LNCaP clone FGC (cell line): ENCODE results near the gene FER.
"Not testable (repeated sequence)": the region's sequence is repeated elsewhere in the genome, so short reads cannot be mapped to it uniquely, and the experiment has no call there.

ENCODE experiments used
- DNase-seq: peaks from one replicate; pipeline ENCODE4 v3.0.0-alpha.2; 2011; ENCODE audit warnings: low read depth
- H3K4me3 ChIP-seq: 2 replicates; pipeline ENCODE4 v1.5.1; 2011; ENCODE audit warnings: mild to moderate bottlenecking, low read depth, low read length, control low read depth
- TF ChIP-seq, protein P1 (sequence below): IDR thresholded peaks from 2 replicates; pipeline ENCODE4 v1.5.1; 2012; ENCODE audit warnings: mild to moderate bottlenecking; ENCODE audit not compliant: control insufficient read depth, insufficient read depth; ENCODE audit errors: extremely low read depth

FER gene

DNA sequence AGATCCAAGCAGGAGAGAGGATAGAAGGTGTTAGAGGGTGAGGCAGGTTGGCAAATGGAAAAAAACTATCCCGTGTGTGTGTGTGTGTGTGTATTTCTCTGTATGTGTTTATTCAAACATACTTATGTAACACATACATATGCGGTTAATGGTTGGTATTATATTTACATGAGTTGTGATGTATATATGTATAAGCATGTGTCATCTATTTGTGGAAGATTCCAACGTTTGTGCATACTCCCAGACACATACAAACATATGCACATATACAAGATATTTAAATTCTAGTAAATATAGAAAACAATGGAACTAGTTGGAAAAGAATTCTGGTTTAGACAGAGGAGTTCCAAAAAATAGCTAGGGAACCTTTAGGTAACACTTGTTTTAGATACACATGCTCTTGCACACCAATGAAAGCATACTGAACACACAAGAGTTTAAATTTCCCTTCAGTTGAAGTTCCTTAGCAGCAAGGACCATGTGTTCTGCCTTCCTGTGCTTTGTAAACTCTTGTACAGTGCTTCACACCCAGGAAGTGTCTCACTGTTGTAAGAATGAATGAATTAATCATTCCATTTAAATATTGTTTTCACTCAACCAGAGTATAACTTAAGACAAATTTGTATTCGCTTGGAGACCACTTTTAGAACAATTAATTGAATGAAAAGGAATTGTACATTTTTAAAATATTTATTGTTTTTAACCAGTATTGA, 257.8 kb downstream of the FER start:
- TF ChIP-seq, protein P1, sequence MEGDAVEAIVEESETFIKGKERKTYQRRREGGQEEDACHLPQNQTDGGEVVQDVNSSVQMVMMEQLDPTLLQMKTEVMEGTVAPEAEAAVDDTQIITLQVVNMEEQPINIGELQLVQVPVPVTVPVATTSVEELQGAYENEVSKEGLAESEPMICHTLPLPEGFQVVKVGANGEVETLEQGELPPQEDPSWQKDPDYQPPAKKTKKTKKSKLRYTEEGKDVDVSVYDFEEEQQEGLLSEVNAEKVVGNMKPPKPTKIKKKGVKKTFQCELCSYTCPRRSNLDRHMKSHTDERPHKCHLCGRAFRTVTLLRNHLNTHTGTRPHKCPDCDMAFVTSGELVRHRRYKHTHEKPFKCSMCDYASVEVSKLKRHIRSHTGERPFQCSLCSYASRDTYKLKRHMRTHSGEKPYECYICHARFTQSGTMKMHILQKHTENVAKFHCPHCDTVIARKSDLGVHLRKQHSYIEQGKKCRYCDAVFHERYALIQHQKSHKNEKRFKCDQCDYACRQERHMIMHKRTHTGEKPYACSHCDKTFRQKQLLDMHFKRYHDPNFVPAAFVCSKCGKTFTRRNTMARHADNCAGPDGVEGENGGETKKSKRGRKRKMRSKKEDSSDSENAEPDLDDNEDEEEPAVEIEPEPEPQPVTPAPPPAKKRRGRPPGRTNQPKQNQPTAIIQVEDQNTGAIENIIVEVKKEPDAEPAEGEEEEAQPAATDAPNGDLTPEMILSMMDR, result no peak
- no peak overlapping the region for H3K4me3 ChIP-seq
- no peak for DNase-seq

DNA sequence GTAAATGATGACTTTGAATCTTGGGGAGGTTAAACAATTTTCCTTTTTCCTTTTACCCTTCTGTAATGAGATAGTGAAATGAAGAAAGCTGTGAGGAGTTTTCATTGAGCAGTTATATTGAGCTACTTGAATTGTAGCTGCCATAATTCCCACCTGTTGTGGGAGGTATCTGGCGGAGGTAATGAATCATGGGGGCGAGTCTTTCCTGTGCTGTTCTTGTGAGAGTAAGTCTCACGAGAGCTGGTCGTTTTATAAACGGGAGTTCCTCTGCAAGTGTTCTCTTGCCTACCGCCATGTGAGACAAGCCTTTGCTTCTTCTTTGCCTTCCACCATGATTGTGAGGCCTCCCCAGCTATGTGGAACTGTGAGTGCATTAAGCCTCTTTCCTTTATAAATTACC, 258.4 kb downstream of the FER start:
- no peak for DNase-seq
- TF ChIP-seq, protein P1, result no peak
- no peak overlapping the region for H3K4me3 ChIP-seq

DNA sequence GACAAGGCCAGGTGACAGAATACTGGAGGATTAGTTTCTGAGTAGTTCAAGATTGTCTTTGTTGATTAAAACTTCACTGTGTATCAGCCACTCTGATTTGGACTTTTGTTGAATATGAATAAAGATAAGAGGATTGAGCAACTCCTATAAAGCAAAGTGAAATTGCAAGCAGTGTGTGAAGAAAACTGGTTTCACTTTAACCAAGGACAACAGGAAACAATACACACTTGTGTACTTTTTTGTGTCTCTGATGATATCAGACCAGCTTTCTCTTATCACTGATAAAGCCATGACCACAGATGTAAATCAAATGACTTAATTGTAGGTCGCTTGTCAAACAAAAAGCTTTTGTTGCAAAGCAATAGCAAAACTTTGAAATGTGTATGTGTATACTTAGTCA, 268.6 kb downstream of the FER start:
- peak; percentile 4 for DNase-seq
- TF ChIP-seq, protein P1, result no peak

DNA sequence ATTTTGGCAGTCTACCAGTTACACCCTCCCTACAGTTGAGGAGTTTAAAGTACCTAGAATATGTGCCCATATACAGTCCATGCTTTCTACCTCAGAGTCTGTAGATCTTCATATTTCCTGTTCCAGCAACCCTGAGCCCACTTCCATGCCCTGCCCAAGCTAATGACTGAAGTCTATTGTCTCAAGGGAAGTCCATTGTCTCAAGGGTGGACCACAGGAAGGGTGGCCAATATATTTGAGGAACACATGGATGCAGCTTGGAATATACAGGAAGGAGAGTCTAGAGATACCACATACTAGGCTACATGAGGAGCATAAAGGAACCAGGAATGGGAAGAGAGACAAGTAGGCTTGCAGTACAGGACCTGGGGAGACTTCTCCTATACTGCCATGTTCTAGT, 274.4 kb downstream of the FER start:
- TF ChIP-seq, protein P1, result no peak
- DNase-seq, result no peak
- H3K4me3 ChIP-seq, result no peak overlapping the region

More for the DNA sequence above, 268.6 kb downstream of the FER start:
- no peak overlapping the region for H3K4me3 ChIP-seq

DNA sequence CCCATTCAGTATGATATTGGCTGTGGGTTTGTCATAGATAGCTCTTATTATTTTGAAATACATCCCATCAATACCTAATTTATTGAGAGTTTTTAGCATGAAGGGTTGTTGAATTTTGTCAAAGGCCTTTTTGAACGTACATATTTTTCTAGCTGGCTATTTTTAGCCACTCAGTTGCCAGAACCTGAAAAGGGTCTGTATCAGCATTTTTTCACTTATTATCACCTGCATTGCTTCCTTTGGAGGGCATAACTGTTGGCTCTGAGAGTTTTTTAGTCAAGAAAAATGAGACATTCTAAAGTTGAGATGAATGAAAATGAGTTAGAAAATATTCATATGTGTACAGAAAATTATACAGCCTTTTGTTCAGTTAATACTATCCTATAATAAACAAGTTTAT, 278.0 kb downstream of the FER start:
- H3K4me3 ChIP-seq, DNase-seq: not testable (repeated sequence)

DNA sequence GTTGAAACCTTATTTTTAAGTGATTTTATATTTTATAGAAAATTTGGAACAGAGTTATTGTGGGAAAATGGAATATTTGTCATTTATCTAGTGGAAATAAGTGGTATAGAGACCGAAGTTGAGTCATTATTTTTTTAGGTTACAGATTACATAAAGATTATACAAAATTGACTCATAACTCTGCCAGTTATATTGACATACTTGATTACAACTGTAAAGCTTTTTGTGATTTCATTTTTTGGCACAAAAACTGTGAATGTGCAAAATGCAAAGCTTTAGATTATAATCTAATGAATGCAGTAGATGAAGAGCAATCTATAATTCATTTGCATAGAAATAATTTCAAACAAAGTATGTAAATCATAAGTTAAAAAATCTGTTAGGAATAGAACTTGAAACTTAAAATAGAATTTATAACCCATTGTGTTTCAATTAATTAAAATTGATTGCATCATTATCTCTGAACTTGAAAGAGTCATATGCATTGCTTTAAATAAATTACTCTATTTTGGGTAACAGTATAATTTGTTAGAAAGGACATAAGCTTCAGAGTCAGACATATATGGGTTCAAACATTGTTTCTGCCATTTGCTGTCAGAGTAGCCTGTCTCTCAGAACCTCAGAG, 280.4 kb downstream of the FER start:
- TF ChIP-seq, protein P1, result no peak
- H3K4me3 ChIP-seq, result no peak overlapping the region
- no peak for DNase-seq

DNA sequence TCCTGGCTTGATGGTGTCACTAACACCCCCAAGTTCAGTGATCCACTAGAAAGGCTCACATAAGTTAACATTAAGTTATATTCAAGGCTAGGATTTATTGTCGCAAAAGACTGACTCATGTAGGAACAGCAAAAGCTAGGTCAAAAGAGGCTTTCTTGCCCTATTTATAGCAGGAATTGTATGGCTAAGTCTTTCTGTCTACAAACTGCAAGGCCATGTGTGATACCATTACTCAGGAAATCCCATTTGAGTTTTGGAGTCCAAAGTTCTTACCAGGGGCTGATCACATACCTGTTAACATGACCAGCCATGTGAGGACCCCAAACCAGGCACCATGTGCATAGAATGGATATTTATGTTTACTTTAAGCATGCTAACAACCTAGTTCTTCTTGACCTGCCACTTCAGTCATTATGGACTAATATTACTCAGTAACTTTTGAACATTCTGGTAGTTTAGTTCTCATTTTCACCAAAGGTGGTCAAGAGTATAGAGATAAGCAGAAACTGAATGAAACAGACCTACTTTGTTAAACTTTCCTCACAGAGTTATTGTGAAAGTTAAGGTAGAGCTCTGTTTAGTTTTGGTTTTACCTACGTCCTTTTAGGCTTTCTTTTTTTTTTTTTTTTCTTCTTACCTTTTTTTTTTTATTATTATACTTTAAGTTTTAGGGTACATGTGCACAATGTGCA, 281.1 kb downstream of the FER start:
- TF ChIP-seq, protein P1, result no peak
- DNase-seq, result no peak
- no peak overlapping the region for H3K4me3 ChIP-seq
